HEK293 (cell line): ENCODE results near the gene YPEL1.

ENCODE experiments used
- BCL11B ChIP-seq: fragments of 450-650 bp; formaldehyde crosslinking; IDR thresholded peaks from 2 replicates; pipeline ENCODE4 v1.5.1; 2016; ENCODE audit warnings: low read depth, missing biosample characterization, missing genetic modification characterization
- CTCF ChIP-seq: fragments of 450-650 bp; formaldehyde crosslinking; IDR thresholded peaks from 2 replicates; pipeline ENCODE4 v1.5.1; 2016; ENCODE audit warnings: missing biosample characterization, missing genetic modification characterization
- GLIS1 ChIP-seq: fragments of 450-650 bp; formaldehyde crosslinking; IDR thresholded peaks from 2 replicates; pipeline ENCODE4 v1.5.1; 2016; ENCODE audit warnings: missing biosample characterization, missing genetic modification characterization
- KLF17 ChIP-seq: fragments of 450-650 bp; formaldehyde crosslinking; IDR thresholded peaks from 2 replicates; pipeline ENCODE4 v1.5.1; 2016; ENCODE audit warnings: missing biosample characterization, missing genetic modification characterization
- KLF8 ChIP-seq: fragments of 450-650 bp; formaldehyde crosslinking; IDR thresholded peaks from 2 replicates; pipeline ENCODE4 v1.5.1; 2016; ENCODE audit warnings: missing biosample characterization, missing genetic modification characterization
- PBX3 ChIP-seq: sonication (generic); formaldehyde crosslinking; IDR thresholded peaks from 2 replicates; pipeline ENCODE4 v1.8.1; 2022; ENCODE audit warnings: mild to moderate bottlenecking, moderate library complexity, missing genetic modification reagents
- PRDM10 ChIP-seq: fragments of 450-650 bp; formaldehyde crosslinking; IDR thresholded peaks from 2 replicates; pipeline ENCODE4 v1.5.1; 2016; ENCODE audit warnings: missing biosample characterization, missing genetic modification characterization
- ZBTB1 ChIP-seq: fragments of 450-650 bp; formaldehyde crosslinking; IDR thresholded peaks from 2 replicates; pipeline ENCODE4 v1.5.1; 2016; ENCODE audit warnings: missing biosample characterization, missing genetic modification characterization
- ZBTB20 ChIP-seq: fragments of 450-650 bp; formaldehyde crosslinking; IDR thresholded peaks from 2 replicates; pipeline ENCODE4 v1.5.1; 2016; ENCODE audit warnings: missing biosample characterization, missing genetic modification characterization
- ZBTB6 ChIP-seq: fragments of 450-650 bp; formaldehyde crosslinking; IDR thresholded peaks from 2 replicates; pipeline ENCODE4 v1.5.1; 2017; ENCODE audit warnings: missing biosample characterization, missing genetic modification characterization
- ZNF132 ChIP-seq: fragments of 450-650 bp; formaldehyde crosslinking; IDR thresholded peaks from 2 replicates; pipeline ENCODE4 v1.5.1; 2017; ENCODE audit warnings: missing biosample characterization, missing genetic modification characterization, borderline replicate concordance
- ZNF175 ChIP-seq: fragments of 450-650 bp; formaldehyde crosslinking; IDR thresholded peaks from 2 replicates; pipeline ENCODE4 v1.5.1; 2016; ENCODE audit warnings: missing biosample characterization, missing genetic modification characterization
- ZNF239 ChIP-seq: fragments of 450-650 bp; formaldehyde crosslinking; IDR thresholded peaks from 2 replicates; pipeline ENCODE4 v1.5.1; 2016; ENCODE audit warnings: missing biosample characterization, missing genetic modification characterization
- ZNF292 ChIP-seq: fragments of 450-650 bp; formaldehyde crosslinking; IDR thresholded peaks from 2 replicates; pipeline ENCODE4 v1.5.1; 2016; ENCODE audit warnings: low read depth, missing biosample characterization, missing genetic modification characterization, borderline replicate concordance
- ZNF394 ChIP-seq: fragments of 450-650 bp; formaldehyde crosslinking; IDR thresholded peaks from 2 replicates; pipeline ENCODE4 v1.5.1; 2016; ENCODE audit warnings: missing biosample characterization, missing genetic modification characterization, mild to moderate bottlenecking, moderate library complexity, borderline replicate concordance
- ZNF449 ChIP-seq: fragments of 450-650 bp; formaldehyde crosslinking; IDR thresholded peaks from 2 replicates; pipeline ENCODE4 v1.5.1; 2017; ENCODE audit warnings: missing biosample characterization, mild to moderate bottlenecking, missing genetic modification characterization, moderate library complexity
- ZNF488 ChIP-seq: fragments of 450-650 bp; formaldehyde crosslinking; IDR thresholded peaks from 2 replicates; pipeline ENCODE4 v1.5.1; 2016; ENCODE audit warnings: missing biosample characterization, missing genetic modification characterization
- ZNF529 ChIP-seq: fragments of 450-650 bp; formaldehyde crosslinking; IDR thresholded peaks from 2 replicates; pipeline ENCODE4 v1.5.1; 2017; ENCODE audit warnings: missing genetic modification characterization, missing biosample characterization; ENCODE audit not compliant: insufficient replicate concordance
- ZNF555 ChIP-seq: fragments of 450-650 bp; formaldehyde crosslinking; conservative IDR thresholded peaks from 2 replicates; pipeline ENCODE4 v1.5.1; 2017; ENCODE audit warnings: missing biosample characterization, mild to moderate bottlenecking, missing genetic modification characterization, inconsistent platforms
- ZNF558 ChIP-seq: fragments of 450-650 bp; formaldehyde crosslinking; IDR thresholded peaks from 2 replicates; pipeline ENCODE4 v1.5.1; 2016; ENCODE audit warnings: missing biosample characterization, missing genetic modification characterization
- ZNF664 ChIP-seq: fragments of 450-650 bp; formaldehyde crosslinking; IDR thresholded peaks from 2 replicates; pipeline ENCODE4 v1.5.1; 2016; ENCODE audit warnings: missing biosample characterization, missing genetic modification characterization
- ZNF704 ChIP-seq: fragments of 450-650 bp; formaldehyde crosslinking; IDR thresholded peaks from 2 replicates; pipeline ENCODE4 v1.5.1; 2016; ENCODE audit warnings: missing biosample characterization, missing genetic modification characterization
- ZNF843 ChIP-seq: fragments of 450-650 bp; formaldehyde crosslinking; IDR thresholded peaks from 2 replicates; pipeline ENCODE4 v1.5.1; 2016; ENCODE audit warnings: missing biosample characterization, missing genetic modification characterization
- ZSCAN16 ChIP-seq: fragments of 450-650 bp; formaldehyde crosslinking; IDR thresholded peaks from 2 replicates; pipeline ENCODE4 v1.5.1; 2016; ENCODE audit warnings: missing biosample characterization, missing genetic modification characterization
- ZXDB ChIP-seq: fragments of 450-650 bp; formaldehyde crosslinking; IDR thresholded peaks from 2 replicates; pipeline ENCODE4 v1.5.1; 2016; ENCODE audit warnings: missing biosample characterization, missing genetic modification characterization

Gene YPEL1

GRCh38 chr22:21657360-21658032, 78.1 kb downstream of the YPEL1 start (continued):
- TF ChIP-seq ZNF558 (tag by site-specific recombination) (no peak), ZNF394 (tag by site-specific recombination) (no peak), ZBTB20 (peak; percentile 36; the same call in 1 of the 2 replicates), ZSCAN16 (tag by site-specific recombination) (no peak), PRDM10 (tag by site-specific recombination) (no peak), ZNF132 (tag by site-specific recombination) (no peak), ZNF488 (tag by site-specific recombination) (no peak), ZXDB (peak; percentile 79), ZNF704 (tag by site-specific recombination) (no peak), ZNF843 (tag by site-specific recombination) (no peak), KLF17 (tag by site-specific recombination) (no peak; the same call in 1 of the 2 replicates), PBX3 (CRISPR knock-in tag) (0 out of 2 replicates have a peak, but pooled peaks have one; percentile 34), ZNF292 (tag by site-specific recombination) (no peak), ZNF449 (tag by site-specific recombination) (no peak), ZBTB6 (tag by site-specific recombination) (no peak; the same call in 1 of the 2 replicates), ZBTB1 (tag by site-specific recombination) (no peak), ZNF555 (tag by site-specific recombination) (no peak), ZNF664 (tag by site-specific recombination) (no peak), KLF8 (tag by site-specific recombination) (no peak; the same call in 1 of the 2 replicates), ZNF529 (no peak), BCL11B (tag by site-specific recombination) (no peak), ZNF175 (no peak), GLIS1 (peak; percentile 47; the same call in 1 of the 2 replicates), CTCF (tag by site-specific recombination) (peak; percentile 76), ZNF239 (tag by site-specific recombination) (no peak)
